G401 (cell line): ENCODE results near the gene CHSY3. TPM values are rescaled to one million over a fixed set of nuclear protein-coding genes. Genes with fewer than 3 reads are reported as not detected.

Experiments
- DNase-seq: peaks from one replicate; pipeline ENCODE4 v3.0.0-alpha.2; 2015; ENCODE audit warnings: low spot score
- in situ Hi-C: cut with HindIII; loops from 2 replicates; pipeline ENCODE4 v1.10.0; 2016; ENCODE audit warnings: low sequenced_read_pairs, mixed read lengths
- total RNA-seq: library from RNA; depleted of rRNA; stranded (reverse); fragments of >200 nt; shearing (Covaris generic); gene quantifications from 2 replicates; pipeline ENCODE4 v1.2.3, GENCODE V29; 2014

Gene CHSY3
- total RNA-seq, 1 experiment from 2014 or later, result not detected

- in situ Hi-C loops, result no loop called here
- no peak for DNase-seq
Observed at GRCh38 chr5:130126746-130127145, 222.5 kb downstream of the CHSY3 start.

- in situ Hi-C loops, result no loop called here
- DNase-seq, result no peak
Observed at GRCh38 chr5:130135506-130135905, 231.2 kb downstream of the CHSY3 start.

- in situ Hi-C loops, result no loop called here
- no peak for DNase-seq
Observed at GRCh38 chr5:130136300-130136699, 232.0 kb downstream of the CHSY3 start.

- no peak for DNase-seq
- in situ Hi-C loops, result no loop called here
Observed at GRCh38 chr5:130137681-130138080, 233.4 kb downstream of the CHSY3 start.

GRCh38 chr5:130138406-130139045, 234.3 kb downstream of the CHSY3 start:
- in situ Hi-C loops, result no loop called here

GRCh38 chr5:130141659-130142320, 237.5 kb downstream of the CHSY3 start:
- in situ Hi-C loops, result no loop called here
- no peak for DNase-seq

More at GRCh38 chr5:130138406-130139045, 234.3 kb downstream of the CHSY3 start:
- DNase-seq, result no peak

GRCh38 chr5:130151239-130151638, 247.0 kb downstream of the CHSY3 start:
- no peak for DNase-seq
- in situ Hi-C loops, result no loop called here

- DNase-seq, result no peak
- in situ Hi-C loops, result no loop called here
Observed at GRCh38 chr5:130155345-130156011, 251.2 kb downstream of the CHSY3 start.

- no peak for DNase-seq
- in situ Hi-C loops, result no loop called here
Observed at GRCh38 chr5:130158036-130158435, 253.8 kb downstream of the CHSY3 start.

- in situ Hi-C loops, result no loop called here
- DNase-seq, result no peak
Observed at GRCh38 chr5:130159968-130160367, 255.7 kb downstream of the CHSY3 start.

- in situ Hi-C loops, result no loop called here
- no peak for DNase-seq
Observed at GRCh38 chr5:130164966-130165365, 260.7 kb downstream of the CHSY3 start.

GRCh38 chr5:130166839-130167490, 262.7 kb downstream of the CHSY3 start:
- in situ Hi-C loops, result no loop called here
- no peak for DNase-seq

- no peak for DNase-seq
- in situ Hi-C loops, result no loop called here
Observed at GRCh38 chr5:130168211-130168610, 263.9 kb downstream of the CHSY3 start.

- no peak for DNase-seq
- in situ Hi-C loops, result no loop called here
Observed at GRCh38 chr5:130171699-130172098, 267.4 kb downstream of the CHSY3 start.

- in situ Hi-C loops, result no loop called here
- DNase-seq, result no peak
Observed at GRCh38 chr5:130183115-130183514, 278.9 kb downstream of the CHSY3 start.

- in situ Hi-C loops, result no loop called here
Observed at GRCh38 chr5:130189961-130190360, 285.7 kb downstream of the CHSY3 start.

GRCh38 chr5:130198927-130199326, 294.7 kb downstream of the CHSY3 start:
- in situ Hi-C loops, result no loop called here
- DNase-seq, result peak; percentile 5

More at GRCh38 chr5:130189961-130190360, 285.7 kb downstream of the CHSY3 start:
- DNase-seq, result no peak

GRCh38 chr5:130206686-130207085, 302.4 kb downstream of the CHSY3 start:
- in situ Hi-C loops, result no loop called here
- DNase-seq, result no peak

- in situ Hi-C loops, result no loop called here
- no peak for DNase-seq
Observed at GRCh38 chr5:130213607-130214006, 309.3 kb downstream of the CHSY3 start.

- in situ Hi-C loops, result no loop called here
- DNase-seq, result no peak
Observed at GRCh38 chr5:130216286-130216685, 312.0 kb downstream of the CHSY3 start.
